Osteoblast (primary cell): ENCODE data around the gene GPR101. TPM values are rescaled to one million over a fixed set of nuclear protein-coding genes. Genes with fewer than 3 reads are reported as not detected.

Source experiments
- DNase-seq: peaks from one replicate; pipeline ENCODE4 v3.0.0; 2011; ENCODE audit warnings: low spot score, mixed read lengths; ENCODE audit not compliant: insufficient read length; ENCODE audit errors: missing footprints
- H2AFZ ChIP-seq: 2 replicates; pipeline ENCODE4 v1.6.0; 2011; ENCODE audit warnings: mild to moderate bottlenecking, low read length
- H3K27ac ChIP-seq: 2 replicates; pipeline ENCODE4 v1.5.1; 2011; ENCODE audit warnings: mild to moderate bottlenecking, low read depth, low read length, moderate library complexity
- H3K27me3 ChIP-seq: 2 replicates; pipeline ENCODE4 v1.6.0; 2012; ENCODE audit warnings: mild to moderate bottlenecking, control low read depth, inconsistent platforms, low read length, moderate library complexity; ENCODE audit not compliant: insufficient read depth
- H3K36me3 ChIP-seq: 2 replicates; pipeline ENCODE4 v1.5.1; 2011; ENCODE audit warnings: mild to moderate bottlenecking, low read length, control low read depth, moderate library complexity; ENCODE audit not compliant: insufficient read depth
- H3K4me1 ChIP-seq: 2 replicates; pipeline ENCODE4 v1.5.1; 2011; ENCODE audit warnings: mild to moderate bottlenecking, low read length, control low read depth, moderate library complexity; ENCODE audit not compliant: insufficient read depth
- H3K4me2 ChIP-seq: 2 replicates; pipeline ENCODE4 v1.6.0; 2011; ENCODE audit warnings: mild to moderate bottlenecking, low read length; ENCODE audit not compliant: insufficient read depth
- H3K4me3 ChIP-seq: fragments of 200-600 bp; sonication (generic); 3 replicates; pipeline ENCODE4 v1.5.1; 2012; ENCODE audit warnings: mild to moderate bottlenecking, low read length, inconsistent platforms; ENCODE audit not compliant: insufficient read depth
- H3K79me2 ChIP-seq: 2 replicates; pipeline ENCODE4 v1.6.0; 2012; ENCODE audit warnings: mild to moderate bottlenecking, low read length, control low read depth, inconsistent platforms; ENCODE audit not compliant: insufficient read depth
- H3K9me3 ChIP-seq: 2 replicates; pipeline ENCODE4 v1.5.1; 2011; ENCODE audit warnings: low read depth, low read length, control low read depth
- H4K20me1 ChIP-seq: 2 replicates; pipeline ENCODE4 v1.6.0; 2012; ENCODE audit warnings: mild to moderate bottlenecking, low read length, control low read depth; ENCODE audit not compliant: insufficient read depth
- CTCF ChIP-seq: IDR thresholded peaks from 2 replicates; pipeline ENCODE4 v1.5.1; 2011; ENCODE audit warnings: mild to moderate bottlenecking, low read depth, low read length, moderate library complexity; ENCODE audit errors: extremely low read depth
- total RNA-seq: library from RNA; depleted of rRNA; stranded (reverse); fragments of >200 nt; gene quantifications from 2 replicates; pipeline ENCODE4 v1.2.3, GENCODE V29; 2012

The GPR101 gene
- total RNA-seq, 1 donor: not detected

- Histone ChIP-seq H3K4me2 (no peak overlapping the region), H3K36me3 (no peaks in the 10 kb centered on the region), H3K9me3 (no peaks in the 10 kb centered on the region), H2AFZ (no peak overlapping the region), H4K20me1 (no peaks in the 10 kb centered on the region), H3K4me3 (no peak overlapping the region), H3K4me1 (no peaks in the 10 kb centered on the region), H3K27me3 (peaks cover 12% of the 10 kb centered on the region), H3K27ac (no peak overlapping the region), H3K79me2 (no peaks in the 10 kb centered on the region)
- TF ChIP-seq CTCF: no peak
- DNase-seq: no peak
These were observed 6.5 kb upstream of the GPR101 start for GRCh38 chrX:137040113-137040794.

- H3K27me3 ChIP-seq: peaks cover 47% of the 10 kb centered on the region
- H3K4me3 ChIP-seq: no peak overlapping the region
- no peaks in the 10 kb centered on the region for H4K20me1 ChIP-seq
- H2AFZ ChIP-seq: no peak overlapping the region
- TF ChIP-seq CTCF: no peak
- H3K4me2 ChIP-seq: no peak overlapping the region
- H3K79me2 ChIP-seq: no peaks in the 10 kb centered on the region
- no peak overlapping the region for H3K27ac ChIP-seq
- no peaks in the 10 kb centered on the region for H3K36me3 ChIP-seq
- DNase-seq: no peak
- H3K9me3 ChIP-seq: no peaks in the 10 kb centered on the region
- peaks cover 13% of the 10 kb centered on the region for H3K4me1 ChIP-seq
These were observed 695 bp upstream of the GPR101 start for GRCh38 chrX:137034508-137034872.

DNA sequence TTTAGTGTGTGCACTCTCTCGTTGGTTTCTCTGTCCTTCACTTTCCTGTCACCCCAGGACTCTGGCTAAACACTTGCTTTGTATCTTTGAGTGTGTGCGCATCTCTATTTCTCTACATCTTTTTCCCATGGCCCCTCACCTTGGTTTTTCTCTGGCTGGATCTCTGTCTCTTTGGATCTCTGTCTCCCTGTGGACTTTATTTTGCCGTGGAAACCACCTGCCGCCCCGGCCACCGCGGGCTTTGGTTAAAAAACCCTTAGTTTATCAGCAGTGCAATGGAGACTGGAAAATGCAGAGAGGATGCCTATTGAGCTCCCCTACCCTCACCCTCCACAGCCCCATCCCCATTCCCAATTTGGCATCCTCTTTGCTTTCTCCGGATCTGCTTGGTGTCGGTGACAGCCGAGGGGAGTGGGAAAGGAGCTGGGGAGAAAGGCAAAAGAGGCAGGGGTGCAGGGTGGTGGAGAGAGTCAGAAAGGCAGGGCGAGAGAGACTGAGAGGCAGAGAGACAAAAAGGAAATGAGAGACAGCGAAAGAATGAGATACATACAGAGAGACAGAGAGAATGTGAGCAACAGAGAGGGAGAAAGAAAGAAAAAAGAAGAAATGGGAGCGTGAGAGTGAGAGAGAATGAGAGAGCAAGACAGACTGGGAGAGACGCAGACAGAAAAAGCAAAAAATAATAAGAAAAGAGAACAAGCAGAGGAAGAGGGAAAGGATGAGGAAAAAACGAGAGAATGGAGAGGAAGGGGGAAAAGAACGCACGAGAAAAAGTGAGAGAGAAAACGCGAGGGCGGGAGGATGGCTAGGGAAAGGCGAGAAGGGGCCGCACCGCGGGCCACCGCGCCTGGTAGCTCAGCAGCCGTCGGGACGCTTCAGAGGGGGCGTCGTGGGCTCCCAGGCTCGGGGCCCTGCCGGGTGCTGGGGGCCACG is 688 bp downstream of the GPR101 start:
- H4K20me1 ChIP-seq: no peaks in the 10 kb centered on the region
- no peaks in the 10 kb centered on the region for H3K36me3 ChIP-seq
- H2AFZ ChIP-seq: no peak overlapping the region
- H3K27me3 ChIP-seq: peaks cover 50% of the 10 kb centered on the region
- no peak overlapping the region for H3K4me3 ChIP-seq
- no peaks in the 10 kb centered on the region for H3K79me2 ChIP-seq
- no peak overlapping the region for H3K27ac ChIP-seq
- H3K4me2 ChIP-seq: peak overlapping the region; percentile 85
- no peak for TF ChIP-seq CTCF
- H3K9me3 ChIP-seq: no peaks in the 10 kb centered on the region
- no peak for DNase-seq
- H3K4me1 ChIP-seq: peaks cover 13% of the 10 kb centered on the region

DNA sequence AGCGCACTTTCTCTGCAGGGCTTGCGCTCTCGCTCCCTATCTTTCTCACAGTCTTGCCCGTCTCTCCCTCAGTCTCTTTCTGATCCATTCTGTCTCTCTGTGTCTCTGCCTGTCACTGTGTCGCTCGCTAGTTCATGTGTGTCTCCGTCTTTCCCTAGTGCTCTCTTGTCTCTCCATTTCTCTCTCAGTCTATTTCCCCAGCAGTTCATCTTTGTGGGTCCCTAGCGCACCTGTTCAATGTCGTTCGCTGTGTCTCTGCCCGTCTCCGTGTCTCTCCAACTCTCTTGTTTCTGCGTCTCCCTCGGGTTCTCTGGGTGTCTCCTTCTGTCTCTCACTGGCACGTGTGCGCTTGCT is 1.5 kb downstream of the GPR101 start:
- no peak for DNase-seq
- Histone ChIP-seq H3K36me3 (no peaks in the 10 kb centered on the region), H3K27ac (no peak overlapping the region), H3K4me2 (peak overlapping the region; percentile 85), H3K27me3 (peaks cover 45% of the 10 kb centered on the region), H3K4me3 (peak overlapping the region; percentile 66), H3K9me3 (no peaks in the 10 kb centered on the region), H3K4me1 (peaks cover 13% of the 10 kb centered on the region), H2AFZ (peak overlapping the region; percentile 77), H4K20me1 (no peaks in the 10 kb centered on the region), H3K79me2 (no peaks in the 10 kb centered on the region)
- no peak for TF ChIP-seq CTCF
